GDM1 (cell line): ENCODE results near the gene IL12RB2.
"Not testable (repeated sequence)": the region's sequence is repeated elsewhere in the genome, so short reads cannot be mapped to it uniquely, and the experiment has no call there.

Source experiments
- DNase-seq: peaks from one replicate; lab custom pipeline; 2025; lab: John Stamatoyannopoulos, UW

Gene IL12RB2

DNA sequence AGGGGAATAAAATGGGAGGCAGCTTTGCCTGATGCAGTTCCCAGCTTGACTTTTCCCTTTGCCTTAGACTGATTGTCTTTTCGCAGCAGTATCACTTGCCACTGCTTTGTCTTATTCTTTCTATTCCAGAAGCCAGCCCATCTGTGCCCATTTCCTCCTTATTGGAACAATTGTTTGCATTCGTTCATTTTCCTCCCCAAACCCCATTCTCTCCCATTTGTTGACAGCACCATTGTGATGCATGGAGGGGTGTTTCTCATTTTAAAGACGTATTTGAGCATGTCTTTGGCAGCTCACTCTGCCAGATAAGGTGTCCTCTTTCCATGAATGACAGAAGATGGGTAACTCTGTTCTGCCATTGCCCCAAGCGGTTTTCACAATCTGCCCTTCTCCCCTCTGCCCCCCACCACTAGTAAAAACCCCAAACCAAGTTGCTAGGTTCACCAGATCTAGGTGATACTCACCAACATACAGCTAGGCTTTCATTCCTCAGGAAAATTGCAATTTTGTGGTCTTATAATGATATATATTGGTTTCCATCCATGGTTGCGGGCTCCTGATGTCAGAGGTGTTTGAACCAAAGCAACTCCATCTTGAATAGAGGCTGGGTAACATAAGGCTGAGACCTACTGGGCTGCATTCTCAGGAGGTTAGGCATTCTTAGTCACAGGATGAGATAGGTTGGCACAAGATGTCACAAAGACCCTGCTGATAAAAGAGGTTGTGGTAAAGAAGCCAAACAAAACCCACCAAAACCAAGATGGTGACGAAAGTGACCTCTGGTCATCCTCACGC lies 91.7 kb downstream of the IL12RB2 start:
- no peak for DNase-seq

DNA sequence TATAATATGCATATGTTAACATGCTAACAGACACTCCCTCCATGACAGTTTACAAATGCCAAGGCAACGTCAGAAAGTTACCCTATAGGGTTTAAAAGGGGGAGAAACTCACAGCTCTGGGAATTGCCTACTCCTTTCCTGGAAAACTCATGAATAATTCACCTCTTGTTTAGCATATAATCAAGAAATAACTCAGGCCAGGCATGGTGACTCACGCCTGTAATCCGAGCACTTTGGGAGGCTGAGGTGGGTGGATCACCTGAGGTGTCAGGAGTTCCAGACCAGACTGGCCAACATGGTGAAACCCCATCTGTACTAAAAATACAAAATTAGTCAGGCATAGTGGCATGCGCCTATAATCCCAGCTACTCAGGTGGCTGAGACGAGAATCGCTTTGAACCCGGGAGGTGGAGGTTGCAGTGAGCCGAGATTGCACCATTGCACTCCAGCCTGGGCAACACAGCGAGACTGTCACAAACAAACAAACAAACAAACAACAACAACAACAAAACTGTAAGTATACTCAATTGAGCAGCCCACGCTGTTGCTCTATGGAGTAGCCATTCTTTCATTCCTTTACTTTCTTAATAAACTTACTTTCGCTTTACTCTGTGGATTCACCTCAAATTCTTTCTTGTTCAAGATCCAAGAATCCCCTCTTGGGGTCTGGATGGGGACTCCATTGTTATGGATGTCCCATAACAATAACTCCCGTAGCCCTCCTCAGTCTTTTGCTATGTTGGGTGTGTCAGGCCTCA lies 92.5 kb downstream of the IL12RB2 start:
- DNase-seq = not testable (repeated sequence)

DNA sequence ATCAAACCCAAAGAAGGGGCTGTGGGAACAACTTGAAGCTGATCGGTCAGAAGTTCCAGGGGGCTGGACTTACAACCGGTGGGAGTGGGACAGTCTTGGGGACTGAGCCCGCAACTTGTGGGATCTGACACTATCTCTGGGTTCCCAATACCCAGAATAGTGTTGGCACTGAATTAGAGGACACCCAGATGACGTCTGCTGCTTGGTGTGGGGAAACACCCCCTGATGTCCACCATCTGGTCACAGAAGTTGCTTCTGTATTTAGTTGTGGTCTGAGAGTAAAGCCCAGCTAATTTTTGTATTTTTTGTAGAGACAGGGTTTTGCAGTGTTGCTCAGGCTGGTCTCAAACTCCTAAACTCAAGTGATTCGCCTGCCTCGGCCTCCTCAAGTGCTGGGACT lies 93.8 kb downstream of the IL12RB2 start:
- DNase-seq = no peak

DNA sequence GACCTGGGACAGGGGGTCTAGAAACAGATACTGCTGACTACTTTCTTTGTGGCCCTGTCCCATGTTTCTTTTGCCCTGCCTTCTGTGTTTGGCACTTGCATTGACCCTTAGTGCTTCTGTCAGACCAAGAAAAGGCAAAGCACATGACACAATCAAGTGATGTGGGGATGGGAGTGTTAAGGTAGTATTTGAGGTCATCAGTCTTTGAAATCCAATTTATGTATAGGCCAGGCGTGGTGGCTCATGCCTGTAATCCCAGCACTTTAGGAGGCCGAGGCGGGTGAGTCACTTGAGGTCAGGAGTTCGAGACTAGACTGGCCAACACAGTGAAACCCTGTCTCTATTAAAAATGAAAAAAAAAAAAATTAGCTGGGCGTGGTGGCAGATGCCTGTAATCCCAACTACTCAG lies 96.5 kb downstream of the IL12RB2 start:
- no peak for DNase-seq

DNA sequence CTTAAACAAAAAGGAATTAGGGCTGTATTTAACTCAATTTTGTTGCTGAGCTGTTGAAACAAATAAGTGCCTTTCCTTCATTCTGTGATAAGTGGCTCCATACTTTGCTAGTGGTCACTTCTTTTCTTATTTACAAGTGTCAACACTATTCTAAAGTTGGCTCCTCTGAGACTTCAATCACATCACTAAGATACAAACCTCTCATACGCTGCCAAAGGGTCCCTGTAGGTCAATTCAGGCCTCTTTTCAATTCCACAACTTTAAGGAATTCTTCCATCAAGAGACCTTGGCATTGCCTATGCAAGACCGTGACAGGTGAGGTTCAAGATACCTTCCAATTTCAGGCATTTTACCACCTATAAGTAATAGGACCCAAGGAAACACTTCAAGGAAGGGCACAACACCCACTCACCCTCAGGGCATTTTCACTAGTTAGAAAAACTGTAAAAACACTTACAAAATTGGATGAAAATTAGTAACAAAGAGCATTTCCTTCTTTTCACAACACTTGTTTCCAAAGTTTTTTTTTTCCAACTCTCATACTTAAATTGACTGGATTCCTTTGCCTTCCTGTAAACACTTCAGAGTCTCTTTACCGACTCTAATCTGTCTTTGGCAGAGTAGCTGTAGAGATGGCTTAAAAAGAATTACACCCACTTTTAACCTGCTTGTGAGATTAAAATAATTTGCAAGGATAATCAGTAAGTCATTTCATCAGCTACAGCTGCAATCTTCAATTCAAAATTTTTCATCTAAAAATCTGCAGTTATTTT lies 98.0 kb downstream of the IL12RB2 start:
- no peak for DNase-seq

DNA sequence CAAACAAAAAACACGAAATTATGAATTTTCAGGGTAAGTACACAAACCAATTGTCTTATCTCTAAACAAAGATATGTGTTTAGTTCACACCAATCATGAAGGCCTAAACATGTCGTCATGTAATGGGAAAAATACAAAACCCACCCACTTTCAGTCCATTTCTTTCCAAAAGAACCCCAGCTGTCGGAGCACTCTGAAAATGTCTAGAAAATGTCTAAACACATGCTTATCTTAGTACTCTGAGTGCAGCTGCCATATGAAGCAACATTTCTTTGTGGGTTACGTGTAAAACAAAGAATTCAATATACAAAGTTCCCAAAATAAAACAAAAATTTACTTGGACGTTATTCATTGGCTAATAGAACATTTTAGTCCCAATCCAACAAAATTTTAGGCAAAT lies 99.8 kb downstream of the IL12RB2 start:
- no peak for DNase-seq

DNA sequence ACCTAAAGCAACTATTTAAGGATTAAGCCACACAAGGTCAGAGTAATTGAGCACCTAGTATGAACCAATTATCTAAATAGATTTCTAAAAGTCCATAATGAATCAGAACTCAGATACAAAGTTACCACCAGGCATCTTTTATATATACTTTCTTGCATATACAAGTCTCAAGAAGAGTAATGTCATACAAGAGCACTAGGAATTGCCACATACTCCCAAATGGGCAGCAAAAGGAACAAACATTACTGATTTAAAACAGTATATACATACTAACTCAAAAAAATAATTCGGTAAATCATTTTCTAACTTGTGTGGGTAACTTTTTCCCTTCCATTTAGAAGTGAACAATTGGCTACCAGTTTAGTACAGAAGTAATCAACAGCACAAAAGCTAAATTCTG lies 100.5 kb downstream of the IL12RB2 start:
- no peak for DNase-seq

DNA sequence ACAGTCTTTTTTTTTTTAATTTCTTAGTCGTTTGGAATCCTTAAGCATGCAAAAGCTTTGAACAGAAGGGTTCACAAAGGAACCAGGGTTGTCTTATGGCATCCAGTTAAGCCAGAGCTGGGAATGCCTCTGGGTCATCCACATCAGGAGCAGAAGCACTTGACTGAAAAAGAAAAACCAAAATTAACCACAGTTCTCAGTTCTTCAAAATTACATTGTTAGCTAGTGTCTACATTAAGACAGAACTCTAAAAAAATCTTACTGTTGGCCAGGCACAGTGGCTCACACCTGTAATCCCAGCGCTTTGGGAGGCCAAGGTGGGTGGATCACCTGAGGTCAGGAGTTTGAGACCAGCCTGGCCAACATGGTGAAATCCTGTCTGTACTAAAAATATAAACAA lies 105.4 kb downstream of the IL12RB2 start:
- DNase-seq = not testable (repeated sequence)

DNA sequence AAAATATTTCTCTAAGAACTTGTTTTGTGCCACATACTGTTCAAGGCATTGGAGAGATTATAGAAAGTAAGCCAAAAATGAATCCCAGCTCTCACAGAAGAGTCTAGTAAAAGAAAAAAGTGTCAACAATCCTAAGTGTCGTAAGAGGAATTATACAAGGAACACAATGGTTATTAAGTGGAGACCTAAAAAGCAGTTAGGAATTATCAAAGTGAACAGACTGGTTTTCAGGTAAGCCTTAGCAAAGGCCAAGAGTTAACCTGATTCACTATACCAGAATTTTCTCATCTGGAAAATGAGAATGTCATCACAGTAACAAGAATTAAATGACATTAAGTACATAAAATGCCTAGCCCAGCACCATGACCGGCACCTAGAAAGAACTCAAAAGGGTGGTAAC lies 106.9 kb downstream of the IL12RB2 start:
- DNase-seq = no peak

DNA sequence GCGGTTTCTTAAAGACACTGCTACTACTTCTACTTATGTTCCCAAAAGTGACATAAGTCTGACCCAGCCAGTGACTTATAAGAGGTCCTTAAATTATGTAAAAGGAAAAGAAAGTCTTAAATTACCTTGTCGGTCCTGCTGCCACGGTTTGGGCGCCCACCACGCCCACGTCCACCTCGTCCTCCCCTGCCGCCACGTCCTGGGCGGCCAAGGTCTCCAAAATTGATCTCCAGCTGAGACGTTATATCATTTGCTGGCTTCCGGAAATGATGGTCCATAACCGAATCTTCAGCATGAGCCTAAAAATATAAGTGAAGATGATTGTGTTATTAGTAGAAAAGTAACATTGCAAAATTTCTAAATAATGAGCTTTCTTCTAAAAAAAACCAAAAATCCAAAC lies 107.4 kb downstream of the IL12RB2 start:
- DNase-seq = no peak

DNA sequence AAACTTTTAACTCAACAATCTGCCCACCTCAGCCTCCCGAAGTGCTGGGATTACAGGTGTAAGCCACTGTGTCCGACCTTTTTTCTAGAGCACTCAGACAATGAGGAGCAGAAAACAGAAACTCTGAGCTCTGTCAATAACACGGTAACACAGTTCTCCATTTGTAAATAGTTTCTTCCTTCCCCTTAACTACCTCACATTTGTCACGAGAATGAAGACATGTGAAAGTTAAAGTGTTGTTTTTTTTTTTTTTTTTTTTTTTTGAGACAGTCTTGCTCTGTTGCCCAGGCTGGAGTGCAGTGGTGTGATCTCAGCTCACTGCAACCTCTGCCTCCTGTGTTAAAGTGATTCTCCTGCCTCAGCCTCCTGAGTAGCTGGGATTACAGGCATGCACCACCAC lies 110.1 kb downstream of the IL12RB2 start:
- not testable (repeated sequence) for DNase-seq

DNA sequence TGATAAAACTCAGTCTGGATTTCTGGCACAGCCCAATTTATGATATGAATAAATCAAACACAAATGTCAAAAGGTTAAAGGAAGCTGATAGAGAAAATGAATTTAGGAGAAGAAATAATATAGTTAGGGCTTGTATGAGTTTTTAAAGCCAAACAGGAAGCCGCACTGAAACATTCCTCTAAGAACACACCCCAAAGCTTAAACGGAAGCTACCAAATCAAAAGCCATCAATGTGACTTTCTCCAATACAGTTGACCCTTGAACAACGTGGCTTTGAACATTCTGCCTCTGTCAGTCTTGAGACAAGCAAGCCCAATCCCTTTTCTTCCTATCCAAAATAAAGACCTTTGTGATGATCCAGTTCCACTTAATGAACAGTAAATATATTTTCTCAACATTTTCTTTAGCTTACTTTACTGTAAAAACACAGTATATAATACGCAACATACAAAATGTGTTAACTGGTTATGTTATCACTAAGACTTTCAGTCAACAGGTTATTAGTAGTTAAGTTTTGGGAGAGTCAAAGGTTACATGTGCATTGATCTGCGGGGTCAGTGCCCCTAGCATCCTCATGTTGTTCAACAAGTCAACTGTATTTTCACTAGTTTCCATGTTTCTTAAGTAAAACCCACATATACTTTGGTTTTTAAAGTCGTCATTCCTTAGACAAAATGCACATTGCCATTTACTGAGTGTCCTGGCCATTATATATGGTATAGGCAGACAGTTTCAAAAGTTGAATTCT lies 111.3 kb downstream of the IL12RB2 start:
- no peak for DNase-seq

DNA sequence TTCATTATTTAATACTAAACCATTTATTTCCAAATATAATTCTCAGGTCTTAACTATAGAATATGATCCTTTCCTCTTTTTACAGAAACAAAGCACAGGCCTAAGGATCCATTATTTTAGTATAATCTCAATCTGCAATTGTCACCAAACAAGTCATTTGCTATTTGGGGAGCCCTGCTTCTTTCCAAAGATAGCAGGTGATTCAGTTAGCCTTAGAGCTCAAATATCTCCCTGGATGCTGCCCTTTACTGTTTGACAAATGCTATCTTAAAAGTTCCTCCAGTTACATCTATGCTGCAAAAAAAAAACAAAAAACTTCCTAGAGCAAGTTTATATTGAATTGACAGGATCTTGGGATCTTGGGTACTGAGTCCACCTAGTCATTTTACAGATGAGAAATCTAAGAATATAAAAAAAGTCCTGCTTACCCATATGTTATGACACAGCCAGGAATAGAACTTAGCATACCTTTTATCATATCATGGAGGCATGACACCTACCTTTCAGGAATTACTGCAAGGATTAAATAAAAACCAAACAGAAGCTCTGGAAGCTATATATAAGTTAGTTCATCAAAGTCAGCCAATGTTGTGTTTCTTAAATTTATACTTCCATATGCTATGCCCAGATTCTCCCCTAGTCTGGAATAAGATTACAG lies 113.3 kb downstream of the IL12RB2 start:
- no peak for DNase-seq

DNA sequence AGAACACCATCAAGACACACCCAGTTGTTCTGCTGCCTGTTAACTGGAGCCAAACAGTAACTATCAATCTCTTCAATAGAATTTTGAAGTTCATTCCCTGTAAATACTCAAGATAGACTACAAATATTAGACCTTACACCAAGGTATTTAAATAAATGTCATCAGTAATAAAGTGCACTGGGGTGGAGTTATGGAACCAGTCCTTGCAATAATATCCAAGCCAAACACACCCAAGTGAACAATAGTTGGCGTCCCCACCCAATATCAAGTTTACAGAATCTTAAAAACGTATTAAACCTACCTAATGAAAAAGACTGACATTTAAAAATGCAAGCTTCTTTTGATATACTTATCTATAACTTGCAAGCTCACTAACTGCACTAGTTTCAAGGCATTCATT lies 119.8 kb downstream of the IL12RB2 start:
- DNase-seq = no peak

DNA sequence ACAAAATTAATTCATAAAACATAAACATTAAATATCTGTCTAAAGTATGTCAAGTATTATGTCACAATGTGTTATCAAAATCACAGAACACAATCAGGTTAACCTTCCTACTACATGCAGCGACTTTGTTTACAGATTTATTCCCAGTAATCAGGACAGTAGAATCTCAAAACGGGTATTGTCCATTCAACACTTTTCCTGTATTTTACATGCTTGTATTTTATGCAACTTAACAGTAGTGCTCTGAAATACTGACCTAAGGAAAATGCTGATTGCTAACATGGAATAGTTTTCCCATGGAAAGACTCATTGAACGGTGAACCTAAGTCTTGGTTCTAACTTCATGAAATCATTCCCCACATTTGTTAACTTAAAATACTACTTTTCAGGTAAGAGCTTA lies 120.3 kb downstream of the IL12RB2 start:
- no peak for DNase-seq

DNA sequence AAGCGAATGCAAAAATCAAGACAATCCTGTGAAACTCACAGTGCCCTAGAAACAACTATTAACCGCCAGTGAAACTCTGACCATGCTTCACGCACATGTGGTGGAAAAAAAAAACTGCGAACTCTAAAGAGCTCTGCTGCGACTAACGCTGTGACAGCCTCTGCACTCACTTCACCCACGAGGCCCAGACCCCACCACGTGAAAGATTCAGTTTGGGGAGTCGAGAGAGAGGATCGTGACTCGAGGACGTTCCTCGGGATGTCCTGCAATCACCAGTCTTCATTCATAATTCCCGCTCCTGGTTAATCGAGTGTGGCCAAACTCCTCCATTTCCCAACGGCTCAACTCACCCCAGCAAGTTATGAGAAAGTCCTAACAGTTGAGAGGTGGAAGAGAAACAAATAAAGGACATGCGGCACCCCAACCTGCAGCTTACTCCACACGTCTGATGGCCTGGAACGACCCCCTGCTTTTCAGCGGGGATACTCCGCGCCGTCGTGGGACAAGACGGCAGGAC lies 121.4 kb downstream of the IL12RB2 start:
- no peak for DNase-seq

DNA sequence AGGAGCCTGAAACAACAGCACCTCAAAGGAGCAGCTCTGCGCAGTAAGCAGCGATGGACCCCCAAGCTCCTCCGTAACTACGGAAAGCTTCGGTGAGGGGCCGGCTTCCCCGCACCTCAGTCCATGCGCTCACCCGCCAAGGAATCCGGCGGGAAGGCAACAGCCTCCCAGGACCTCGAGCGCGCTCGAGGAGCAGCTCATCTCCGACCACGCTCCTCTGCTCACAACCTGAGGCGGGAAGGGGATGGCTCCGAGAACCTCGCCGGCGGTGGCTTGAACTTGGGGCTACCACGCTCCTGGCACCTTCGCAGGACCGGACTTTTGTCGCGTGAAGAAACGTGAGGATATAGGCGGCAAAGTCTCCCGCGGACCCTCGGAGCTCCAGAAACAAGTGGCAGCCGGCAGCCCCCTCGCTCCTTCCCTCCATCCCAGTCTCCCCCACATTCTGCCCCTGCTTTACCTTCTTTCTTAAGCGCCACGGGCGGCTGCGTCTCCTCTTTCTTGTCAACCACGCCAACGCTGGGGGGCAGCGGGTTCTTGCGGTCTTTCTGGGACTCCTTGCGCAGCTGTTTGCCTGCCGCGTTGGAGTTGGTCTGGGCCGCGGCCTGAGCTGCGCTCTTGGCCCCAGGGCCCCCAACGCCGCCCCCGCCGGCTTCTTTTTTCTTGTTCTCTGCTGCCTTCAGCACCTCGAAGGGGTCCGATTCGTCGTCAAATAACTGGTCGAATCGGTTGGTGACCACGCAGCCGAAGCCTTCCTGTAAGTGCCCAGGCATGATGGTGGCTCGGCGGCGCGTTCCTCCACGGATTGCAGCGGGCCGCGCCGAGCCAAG lies 122.1 kb downstream of the IL12RB2 start:
- DNase-seq = no peak

DNA sequence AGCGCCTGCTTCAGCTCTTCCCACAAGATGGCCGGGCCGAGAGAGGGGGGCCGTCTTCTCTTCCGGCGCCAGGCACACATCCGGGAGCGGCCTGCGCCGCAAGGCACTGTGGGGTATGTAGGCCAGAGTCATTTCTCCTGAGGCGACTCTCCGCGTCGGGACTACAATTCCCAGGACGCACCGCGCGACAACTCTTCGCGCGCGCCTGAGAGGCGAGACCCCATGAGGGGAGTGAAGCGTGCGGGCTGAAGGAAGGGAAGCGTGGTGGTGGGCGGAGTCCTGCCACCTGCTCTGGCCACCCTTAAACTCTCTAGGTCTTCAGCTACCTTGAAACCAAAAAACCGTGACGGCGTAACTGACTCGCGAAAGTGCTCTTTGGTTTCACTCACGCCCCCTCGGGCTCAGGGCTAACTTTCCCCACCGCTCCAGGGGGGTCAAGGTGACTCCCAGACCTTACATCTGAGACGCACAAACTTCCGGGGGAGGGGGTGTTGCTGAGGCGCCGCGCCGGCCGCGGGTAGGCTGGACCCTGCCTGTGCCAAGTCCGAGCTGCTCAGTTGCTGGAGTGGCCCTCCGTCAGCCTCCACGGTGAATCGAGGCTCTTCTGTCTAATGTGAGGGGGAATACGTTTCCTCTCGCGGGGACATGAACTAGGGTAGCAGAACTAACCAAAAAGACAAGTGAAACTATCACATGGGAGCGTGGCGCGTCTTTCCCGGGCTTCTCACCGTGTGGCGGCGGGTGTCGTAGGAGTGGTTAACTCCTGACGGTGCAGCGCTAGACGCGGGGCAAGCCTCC lies 122.9 kb downstream of the IL12RB2 start, which contains the start of gene SERBP1:
SERBP1 (minus strand) TSS at position 45 of the 798 bp plus-strand sequence. CDS start 102 bp downstream, outside the sequence.
- peak; percentile 96 for DNase-seq

DNA sequence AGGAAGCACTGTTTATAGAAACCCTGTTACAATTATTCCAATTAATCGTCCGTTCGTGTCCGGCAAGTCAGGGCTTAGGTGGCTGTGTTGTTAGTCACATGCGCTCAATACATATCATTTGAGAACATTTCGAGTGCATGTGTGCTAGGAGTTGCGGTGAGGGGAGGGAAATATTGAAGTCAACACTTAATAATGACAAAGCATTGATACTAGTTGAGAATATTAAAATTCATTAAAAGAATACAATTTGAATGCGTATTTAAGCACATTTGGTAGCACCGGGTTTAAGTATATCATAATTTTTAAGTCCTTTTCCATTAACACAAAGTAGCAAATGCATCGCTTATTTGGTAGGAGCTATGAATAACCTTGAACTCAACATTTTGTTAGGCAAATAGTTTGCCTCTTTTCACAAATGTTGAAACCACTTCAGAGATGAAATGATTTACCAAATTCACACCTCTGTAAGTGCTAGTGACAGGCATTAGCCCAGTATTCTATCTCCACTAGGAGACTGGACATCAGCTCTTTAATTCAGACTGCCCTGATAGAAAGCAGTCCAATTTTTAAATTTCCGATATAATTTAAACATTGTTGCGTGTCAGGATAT lies 123.6 kb downstream of the IL12RB2 start:
- DNase-seq = no peak
